HG03135 (cell line): ENCODE results near the gene PEX10.

ENCODE experiments used
- ATAC-seq: cut with Tn5 transposase; IDR thresholded peaks from one replicate; pipeline ENCODE4 v1.9.1; 2021; ENCODE audit warnings: mild to moderate bottlenecking, moderate library complexity; ENCODE audit not compliant: unreplicated experiment

PEX10 gene

GRCh38 chr1:2406451-2407041, 5.8 kb downstream of the PEX10 start:
- ATAC-seq, result no peak

- no peak for ATAC-seq
Observed at GRCh38 chr1:2405588-2406295, 6.6 kb downstream of the PEX10 start.

- ATAC-seq, result no peak
Observed at GRCh38 chr1:2404890-2405511, 7.4 kb downstream of the PEX10 start.

GRCh38 chr1:2404142-2404889, 8.0 kb downstream of the PEX10 start:
- ATAC-seq, result no peak

GRCh38 chr1:2403273-2403672, 9.1 kb downstream of the PEX10 start:
- no peak for ATAC-seq

GRCh38 chr1:2402420-2402819, 9.9 kb downstream of the PEX10 start:
- no peak for ATAC-seq

- no peak for ATAC-seq
Observed at GRCh38 chr1:2400950-2401649, 11.3 kb downstream of the PEX10 start.

GRCh38 chr1:2400576-2400909, 11.8 kb downstream of the PEX10 start:
- ATAC-seq, result no peak

- no peak for ATAC-seq
Observed at GRCh38 chr1:2399890-2400575, 12.3 kb downstream of the PEX10 start.

GRCh38 chr1:2398871-2399270, 13.5 kb downstream of the PEX10 start:
- ATAC-seq, result no peak

GRCh38 chr1:2397007-2397679, 15.2 kb downstream of the PEX10 start:
- ATAC-seq, result no peak

- no peak for ATAC-seq
Observed at GRCh38 chr1:2396476-2396875, 15.9 kb downstream of the PEX10 start.

- ATAC-seq, result no peak
Observed at GRCh38 chr1:2396059-2396458, 16.3 kb downstream of the PEX10 start.

GRCh38 chr1:2395245-2395644, 17.1 kb downstream of the PEX10 start:
- ATAC-seq, result no peak

GRCh38 chr1:2394761-2395160, 17.6 kb downstream of the PEX10 start:
- ATAC-seq, result no peak

GRCh38 chr1:2394220-2394619, 18.1 kb downstream of the PEX10 start:
- no peak for ATAC-seq

GRCh38 chr1:2393471-2393877, 18.9 kb downstream of the PEX10 start:
- ATAC-seq, result no peak

- no peak for ATAC-seq
Observed at GRCh38 chr1:2392686-2393085, 19.7 kb downstream of the PEX10 start.

GRCh38 chr1:2391931-2392509, 20.3 kb downstream of the PEX10 start:
- no peak for ATAC-seq
